Putamen (tissue), 1 donor: Measurements from ENCODE around the gene CXXC4.

Source experiments
- DNase-seq: peaks from one replicate; pipeline ENCODE4 v3.0.0-alpha.2; 2016; ENCODE audit warnings: low spot score

Gene CXXC4

GRCh38 chr4:104489731-104490095, 5.0 kb downstream of the CXXC4 start:
- no peak for DNase-seq

DNA sequence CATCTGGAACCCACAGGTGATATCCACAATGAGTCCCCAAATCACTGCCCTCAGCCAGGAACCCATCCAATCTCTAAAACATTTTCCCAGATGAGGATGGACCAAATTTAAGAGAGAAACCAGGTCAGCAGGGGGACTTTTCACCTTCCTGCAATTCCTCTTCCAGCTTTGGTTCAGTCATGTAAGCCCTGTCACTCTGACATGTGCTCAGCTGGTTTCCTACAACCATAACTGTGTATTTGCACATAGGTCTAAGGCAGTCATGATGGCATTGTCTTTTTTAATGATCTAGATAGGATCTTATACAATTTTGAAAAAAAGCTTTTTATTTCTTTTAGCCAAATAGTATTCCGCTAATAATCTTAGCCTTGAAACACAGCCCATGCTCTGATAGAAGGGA, 6.5 kb downstream of the CXXC4 start:
- no peak for DNase-seq

- no peak for DNase-seq
Observed at GRCh38 chr4:104486716-104487504, 7.8 kb downstream of the CXXC4 start.

DNA sequence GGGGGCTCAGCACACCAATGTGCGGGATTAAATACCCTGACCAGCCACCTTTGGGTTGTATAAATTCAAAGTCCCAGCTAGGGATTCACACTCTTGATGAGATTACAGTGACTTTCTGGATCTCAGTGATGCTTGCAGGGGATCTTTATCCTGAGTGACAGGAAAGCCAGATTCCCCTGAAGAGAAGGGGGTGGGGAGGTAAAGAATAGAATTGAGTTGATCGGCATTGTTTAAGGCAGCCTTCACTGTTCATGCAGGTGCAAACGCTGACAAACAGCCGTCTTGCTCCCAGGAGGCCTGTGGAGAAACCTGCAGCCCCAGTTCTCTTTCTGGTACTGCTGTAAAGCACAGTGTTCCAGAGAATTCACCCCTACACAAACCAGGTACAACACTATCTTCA, 19.0 kb downstream of the CXXC4 start:
- DNase-seq: no peak

DNA sequence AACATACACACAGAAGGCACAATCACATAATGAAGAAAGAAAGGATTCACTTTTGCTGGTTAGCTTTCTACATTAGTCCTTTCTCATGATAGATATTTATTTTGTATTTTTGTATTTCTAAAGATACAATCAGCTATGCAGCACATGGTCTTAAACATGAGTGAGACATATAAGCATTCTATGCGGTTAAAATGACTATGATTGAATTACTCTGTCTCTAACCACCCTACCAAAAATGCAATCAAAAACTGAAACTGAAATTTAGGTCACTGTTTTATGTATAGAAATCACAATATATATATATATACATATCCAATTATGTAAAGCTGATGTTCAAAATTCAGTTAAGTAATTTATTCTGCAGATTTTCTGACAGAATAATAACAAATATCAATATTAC, 21.9 kb downstream of the CXXC4 start:
- no peak for DNase-seq

DNA sequence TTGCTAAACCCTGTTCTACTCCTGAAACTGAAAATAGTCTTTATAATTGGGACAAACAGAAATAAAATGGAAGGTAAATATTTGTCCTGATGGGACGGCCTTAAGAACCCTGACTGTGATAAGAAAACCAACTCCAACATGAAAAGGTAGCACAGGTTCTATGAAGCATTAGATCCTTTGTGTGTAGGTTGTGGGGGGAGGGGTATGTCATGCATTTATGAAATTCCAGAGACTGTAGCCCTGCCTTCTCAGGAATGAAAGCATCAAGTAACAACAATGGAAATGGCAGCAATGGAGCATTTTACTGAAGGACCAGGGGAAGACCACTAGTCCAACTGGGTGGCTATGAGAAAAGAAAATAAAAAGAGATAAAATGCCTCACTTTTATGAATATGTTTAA, 23.9 kb downstream of the CXXC4 start:
- no peak for DNase-seq

DNA sequence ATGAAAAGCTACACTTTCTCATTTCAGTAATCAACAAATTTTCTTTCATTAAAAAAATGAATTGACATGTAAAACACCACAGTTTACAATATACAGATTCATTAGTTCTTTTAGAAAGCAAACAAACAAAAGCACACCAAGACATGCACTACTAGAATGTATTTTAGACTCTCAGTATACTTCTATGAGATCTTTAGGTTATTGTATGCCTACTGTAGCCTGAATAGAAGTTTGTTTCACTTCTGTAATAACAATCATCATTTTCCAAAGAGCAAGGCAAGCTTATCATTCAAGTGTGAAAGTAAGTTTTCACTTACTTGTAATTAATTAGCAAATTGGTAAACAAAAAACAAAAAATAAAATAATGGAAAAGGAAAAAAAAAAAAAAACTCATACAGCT, 24.9 kb downstream of the CXXC4 start:
- no peak for DNase-seq

DNA sequence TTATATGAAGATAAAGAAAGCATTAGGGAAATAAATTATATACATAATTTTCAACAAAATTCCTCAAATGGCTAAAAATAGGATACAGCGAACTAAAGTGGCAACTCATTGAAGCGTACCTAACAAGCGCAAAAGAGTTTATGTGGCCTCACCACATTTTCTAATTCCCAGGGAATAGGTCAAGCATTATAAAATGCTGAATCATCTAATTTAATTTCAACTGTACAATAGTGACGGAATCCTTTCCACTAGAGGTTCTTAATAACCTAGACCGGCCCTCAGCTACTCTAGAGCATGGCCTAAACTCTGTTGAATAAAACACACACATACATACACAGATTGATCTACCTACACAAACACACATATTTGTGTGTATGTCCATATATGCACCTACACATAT, 29.1 kb downstream of the CXXC4 start:
- DNase-seq: no peak

- DNase-seq: peak; percentile 40
Observed at GRCh38 chr4:104465201-104465600, 29.5 kb downstream of the CXXC4 start.

GRCh38 chr4:104462641-104463040, 32.1 kb downstream of the CXXC4 start:
- DNase-seq: no peak

DNA sequence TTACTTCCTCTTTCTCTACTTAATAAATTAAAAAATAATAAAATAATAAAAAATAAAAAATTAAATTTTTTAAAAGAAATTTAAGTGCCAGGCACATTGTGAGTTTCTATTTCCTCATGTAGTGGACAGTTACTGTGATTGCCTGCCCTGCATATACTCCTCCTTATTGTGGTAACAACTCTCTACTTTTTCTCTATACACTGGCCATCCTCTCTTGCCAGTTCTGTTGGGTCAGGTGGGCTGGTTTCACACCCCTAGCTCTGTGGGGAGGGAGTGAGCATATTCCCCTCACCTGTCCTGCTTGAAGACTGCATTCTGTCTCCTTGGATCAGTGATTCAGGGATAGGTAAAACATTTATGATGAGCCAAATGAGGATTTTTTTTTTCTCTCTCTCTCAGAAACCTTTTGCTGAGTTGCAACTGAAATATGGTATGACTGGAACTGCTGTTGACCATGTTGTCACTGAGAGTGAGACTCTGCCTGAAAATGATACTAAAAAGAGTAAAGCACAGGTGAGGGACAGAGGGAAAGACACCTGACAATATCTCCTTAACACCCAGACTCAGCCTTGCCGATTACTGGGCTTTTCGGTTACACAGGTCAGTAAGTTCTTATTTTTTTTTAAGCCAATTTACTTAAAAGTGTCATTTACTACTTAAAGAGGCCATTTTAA, 37.2 kb downstream of the CXXC4 start:
- DNase-seq: no peak

GRCh38 chr4:104451573-104451972, 43.1 kb downstream of the CXXC4 start:
- peak; percentile 53 for DNase-seq

GRCh38 chr4:104449537-104449936, 45.2 kb downstream of the CXXC4 start:
- DNase-seq: peak; percentile 25

DNA sequence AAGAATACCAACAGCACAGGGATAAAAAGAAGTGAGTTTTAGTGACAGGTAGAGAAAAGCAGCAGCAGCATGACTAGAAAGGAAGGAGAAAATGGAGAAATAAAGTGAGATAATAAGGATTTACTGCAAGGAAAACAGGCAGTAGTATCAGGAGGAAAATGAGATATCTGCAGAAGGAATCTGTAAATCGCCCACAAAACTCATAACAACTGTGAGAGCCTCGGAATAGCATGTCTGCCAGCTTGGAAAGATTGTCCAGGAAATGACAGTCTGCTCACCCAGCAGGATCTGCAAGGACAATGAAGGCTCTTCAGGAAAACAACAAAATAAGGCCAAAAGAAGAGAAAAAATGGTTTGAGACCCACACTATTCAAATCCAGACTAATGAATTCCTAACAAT, 47.4 kb downstream of the CXXC4 start:
- no peak for DNase-seq

GRCh38 chr4:104446431-104447278, 48.0 kb downstream of the CXXC4 start:
- DNase-seq: no peak

DNA sequence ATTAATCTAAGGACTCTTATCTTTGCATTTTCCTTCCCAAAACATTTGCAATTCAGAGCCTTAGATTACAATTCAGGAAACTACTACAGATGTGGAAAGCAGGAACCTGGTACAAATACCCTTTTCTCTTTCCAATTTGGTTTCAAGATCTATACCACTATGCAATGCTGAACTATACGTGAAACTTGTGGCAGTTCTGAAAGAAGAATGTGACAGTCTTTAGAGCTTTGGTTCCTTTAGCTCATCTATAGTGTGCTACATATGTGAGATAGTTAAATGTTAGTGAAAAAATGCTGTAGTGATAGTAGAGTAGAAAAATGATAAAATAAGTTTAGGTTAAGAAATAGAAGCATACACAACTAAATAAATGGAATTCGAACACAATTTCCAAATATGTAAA, 50.0 kb downstream of the CXXC4 start:
- DNase-seq: no peak

- no peak for DNase-seq
Observed at GRCh38 chr4:104436542-104436941, 58.2 kb downstream of the CXXC4 start.

DNA sequence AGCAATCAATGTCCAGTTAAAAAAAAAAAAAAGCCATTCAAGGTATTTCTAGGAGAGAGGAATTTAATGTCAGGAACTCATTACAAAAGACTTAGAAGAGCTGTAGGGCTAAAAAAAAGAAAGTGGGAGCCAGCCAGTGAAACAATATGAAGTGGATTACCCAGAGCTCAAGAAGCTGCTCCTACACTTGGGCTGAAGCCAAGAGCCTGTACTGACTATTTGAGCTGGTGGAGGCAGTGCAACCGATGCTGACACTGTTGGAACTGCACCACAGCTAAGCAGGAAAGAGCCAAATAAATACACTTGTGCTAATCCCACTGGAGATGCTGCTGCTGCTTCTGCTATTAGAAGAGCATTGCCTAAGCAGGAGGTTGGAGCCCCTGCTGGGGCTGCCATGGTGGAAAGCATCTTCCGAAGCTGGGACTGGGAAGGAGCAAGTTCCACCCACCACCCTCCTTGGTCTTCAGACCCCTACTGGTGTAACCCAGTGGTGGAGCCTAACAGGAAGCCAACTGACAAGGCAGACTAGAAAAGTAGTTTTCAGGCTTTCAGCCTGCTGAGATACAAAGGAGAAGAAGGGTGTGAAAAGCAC, 65.4 kb downstream of the CXXC4 start:
- DNase-seq: no peak

DNA sequence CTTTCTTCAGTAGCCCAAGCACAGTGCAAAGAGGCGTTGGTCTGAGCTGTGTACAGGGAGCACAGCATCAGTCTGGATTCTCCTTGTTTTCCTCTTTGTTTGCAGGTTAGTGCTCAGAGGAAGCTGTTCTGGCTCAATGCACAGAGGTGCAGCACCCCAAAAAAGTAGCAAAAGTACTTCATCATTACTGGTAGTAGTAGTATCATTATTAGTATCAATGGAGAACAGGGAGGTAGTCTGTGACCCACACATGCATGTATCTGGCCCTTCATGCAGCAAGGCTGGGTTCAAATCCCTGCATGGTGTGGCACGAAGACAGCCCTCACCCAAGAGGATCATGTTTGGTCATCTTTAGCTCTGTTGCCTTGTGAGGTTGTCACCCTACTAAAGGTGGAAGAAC, 68.7 kb downstream of the CXXC4 start:
- DNase-seq: no peak

DNA sequence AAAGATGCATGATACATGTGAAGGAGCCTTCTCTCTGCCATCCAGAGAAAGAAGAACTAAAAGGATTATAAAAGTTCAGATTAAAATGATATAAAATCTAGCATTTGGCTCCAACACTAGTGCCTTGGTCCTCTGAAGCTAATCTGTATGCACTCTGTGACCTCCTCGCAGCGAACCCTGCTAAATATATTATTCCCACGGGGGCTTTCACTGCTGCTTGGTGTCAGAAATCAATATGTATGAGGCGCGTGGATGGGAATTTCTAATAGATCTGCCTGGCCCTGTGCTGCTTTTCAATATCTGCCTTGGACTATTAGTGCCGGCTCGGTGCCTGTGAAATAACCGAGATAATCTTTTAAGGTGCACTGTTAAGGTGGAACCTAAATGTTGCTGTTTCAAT, 69.7 kb downstream of the CXXC4 start:
- DNase-seq: peak; percentile 50

DNA sequence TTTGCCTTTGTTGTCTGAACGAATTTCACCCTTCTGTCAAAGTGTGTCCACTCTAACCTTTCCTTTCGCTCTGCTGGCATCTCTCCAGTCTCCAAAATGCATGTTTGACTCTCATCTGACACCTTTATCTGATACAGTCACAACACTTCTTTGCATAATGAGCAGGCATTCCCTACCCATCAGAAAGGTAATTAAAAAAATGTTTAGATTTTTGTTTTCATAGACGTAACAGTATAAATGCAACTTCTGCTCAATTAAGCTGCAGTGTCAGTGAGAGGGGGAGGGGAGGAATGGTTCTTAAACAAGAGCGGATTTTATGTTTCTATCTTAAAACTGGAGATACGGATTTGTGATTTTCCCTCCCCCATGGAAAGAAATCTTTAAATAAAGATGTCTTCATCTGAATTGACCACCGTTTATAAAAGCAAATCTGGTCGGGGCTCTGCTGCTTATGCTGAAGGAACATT, 70.2 kb downstream of the CXXC4 start:
- DNase-seq: peak; percentile 34

- DNase-seq: no peak
Observed at GRCh38 chr4:104421566-104421965, 73.1 kb downstream of the CXXC4 start.
